Stomach (tissue), 4 donors: ENCODE measurements around the gene KIAA1671.
A peak's percentile ranks its signal among the peaks of the same experiment; 100 is the strongest.

Experiments
- CTCF ChIP-seq, 7 experiments: fragments of 450-650 bp in 4 of 7; fragments of 200-600 bp in 3 of 7; sonication (generic) in 3 of 7; IDR thresholded peaks; one replicate each; pipeline ENCODE4 v1.5.1; 2016 to 2019; ENCODE audit warnings: antibody characterized with exemption in 7 of 7, control low read depth in 2 of 7, mild to moderate bottlenecking in 1 of 7
- EP300 ChIP-seq: sonication (generic); formaldehyde crosslinking; IDR thresholded peaks from one replicate; pipeline ENCODE4 v1.6.1; 2017; ENCODE audit warnings: antibody characterized with exemption
- POLR2AphosphoS5 ChIP-seq, 3 donors: sonication (generic); formaldehyde crosslinking; IDR thresholded peaks; one replicate each; pipeline ENCODE4 v1.6.1; 2016; ENCODE audit warnings: antibody characterized with exemption in 3 of 3

- TF ChIP-seq CTCF (IDR thresholded peaks at IDR 0.05) (no peak), EP300 (no peak), POLR2AphosphoS5 (IDR thresholded peaks at IDR 0.05) (peak in 1 of 3 donors; percentile 11)
Observed at GRCh38 chr22:25085930-25086901, 133.7 kb downstream of the KIAA1671 start.
